T-cell (primary cell): ENCODE data around the gene FSTL4. TPM values are rescaled to one million over a fixed set of nuclear protein-coding genes. Genes with fewer than 3 reads are reported as not detected.

Source experiments
- ATAC-seq, 4 experiments: fragments of 200-7000 bp in 3 of 4; fragments of 150-1000 bp in 1 of 4; cut with Tn5 transposase; replicated peaks in 1 of 4; 1 replicate in 3 of 4; 2 replicates in 1 of 4; pipeline ENCODE4 v1.10.0; 2021; ENCODE audit warnings: moderate library complexity in 3 of 4, mild to moderate bottlenecking in 2 of 4, moderate number of reproducible peaks in 1 of 4
- CTCF ChIA-PET, 2 donors: fragments of 300-600 bp; sonication (Branson Sonifier 250); formaldehyde crosslinking; loops; one replicate each; lab custom pipeline; 2022; ENCODE audit warnings: antibody characterized with exemption in 2 of 2; lab: Charles Lee
- POLR2A ChIA-PET, 2 donors: fragments of 300-600 bp; sonication (Branson Sonifier 250); formaldehyde crosslinking; loops; one replicate each; lab custom pipeline; 2022; ENCODE audit warnings: antibody characterized with exemption in 2 of 2; lab: Charles Lee
- DNase-seq, 35 experiments: peaks; one replicate each; pipeline versions ENCODE4 v3.0.0 to v3.0.0-alpha.2; 2013 to 2023
- H3K27ac ChIP-seq: one replicate; pipeline ENCODE4 v1.5.1; 2013; ENCODE audit warnings: low read length
- H3K27me3 ChIP-seq, 2 experiments: replicated peaks in 1 of 2; 1 replicate in 1 of 2; 2 replicates in 1 of 2; pipeline versions ENCODE4 v1.6.1 to v1.7.0; 2013; ENCODE audit warnings: low read length in 1 of 2, mixed read lengths in 1 of 2; ENCODE audit not compliant: control insufficient read depth in 2 of 2, insufficient read depth in 2 of 2; ENCODE audit errors: extremely low read depth in 1 of 2
- H3K36me3 ChIP-seq, 2 donors: 1 replicate in 1 of 2; 2 replicates in 1 of 2; pipeline versions ENCODE4 v1.6.1 to v1.7.0; 2013; ENCODE audit warnings: low read length in 1 of 2; ENCODE audit not compliant: control insufficient read depth in 2 of 2, insufficient read depth in 1 of 2; ENCODE audit errors: extremely low read depth in 1 of 2
- H3K4me1 ChIP-seq, 2 experiments: 1 replicate in 1 of 2; 2 replicates in 1 of 2; pipeline versions ENCODE4 v1.6.1 to v1.7.0; 2013; ENCODE audit warnings: low read length in 2 of 2, mixed read lengths in 1 of 2; ENCODE audit not compliant: insufficient read depth in 2 of 2, control insufficient read depth in 1 of 2; ENCODE audit errors: extremely low read depth in 1 of 2
- H3K4me3 ChIP-seq, 2 donors: 1 replicate in 1 of 2; 2 replicates in 1 of 2; pipeline versions ENCODE4 v1.5.1 to v1.7.0; 2013; ENCODE audit warnings: mild to moderate bottlenecking in 2 of 2, low read length in 1 of 2, moderate library complexity in 1 of 2; ENCODE audit not compliant: control insufficient read depth in 1 of 2; ENCODE audit errors: extremely low read depth in 1 of 2
- H3K9me3 ChIP-seq: 2 replicates; pipeline ENCODE4 v1.7.0; 2013
- H3K27ac Mint-ChIP-seq, 2 donors: one replicate each; pipeline ENCODE4 v1.8.0; 2020 to 2021; ENCODE audit warnings: mild to moderate bottlenecking in 2 of 2, mixed read lengths in 2 of 2
- H3K27me3 Mint-ChIP-seq, 2 donors: one replicate each; pipeline ENCODE4 v1.8.0; 2021 to 2022; ENCODE audit warnings: mixed read lengths in 2 of 2
- H3K36me3 Mint-ChIP-seq: one replicate; pipeline ENCODE4 v1.8.0; 2021; ENCODE audit warnings: mixed read lengths
- H3K4me1 Mint-ChIP-seq, 3 donors: one replicate each; pipeline ENCODE4 v1.8.0; 2020 to 2022; ENCODE audit warnings: mixed read lengths in 3 of 3, mild to moderate bottlenecking in 1 of 3
- H3K4me3 Mint-ChIP-seq, 3 donors: one replicate each; pipeline ENCODE4 v1.8.0; 2020 to 2022; ENCODE audit warnings: mild to moderate bottlenecking in 3 of 3, mixed read lengths in 3 of 3, moderate library complexity in 3 of 3
- H3K9me3 Mint-ChIP-seq, 3 donors: one replicate each; pipeline ENCODE4 v1.8.0; 2020 to 2022; ENCODE audit warnings: mixed read lengths in 3 of 3
- WGBS: methylation state at CpG from one replicate; pipeline ENCODE4 v1.1.5; 2013; ENCODE audit warnings: missing lambda C conversion rate; ENCODE audit not compliant: insufficient coverage; 5-methylcytosine and 5-hydroxymethylcytosine counted together
- total RNA-seq, 35 experiments: library from RNA in 6 of 35; stranded (reverse) in 6 of 35; fragments of 120-200 nt in 1 of 35; gene quantifications; one replicate each; pipeline versions ENCODE4 v1.2.1 to v1.2.4 and lab custom pipeline; 2013 to 2026

The FSTL4 gene
- total RNA-seq, 5 donors from 2014 or later (not counting 1 experiment from before 2014, with no cell fraction given) = 1.6 TPM; not detected in 3

- H3K4me1 Mint-ChIP-seq = peaks cover 4 to 31% (median 8%) of the 10 kb centered on the region in 3 donors
- Histone ChIP-seq H3K4me1 (peaks cover 13 to 32% of the 10 kb centered on the region in 2 experiments), H3K36me3 (no peaks in the 10 kb centered on the region), H3K4me3 (no peak overlapping the region), H3K27ac (no peak overlapping the region), H3K27me3 (peaks cover 3 to 4% of the 10 kb centered on the region in 2 experiments), H3K9me3 (no peaks in the 10 kb centered on the region)
- POLR2A ChIA-PET = no interaction called here
- H3K27me3 Mint-ChIP-seq = peaks cover 5 to 7% of the 10 kb centered on the region in 2 donors
- WGBS = 100% methylated on average over 2 of the region's 2 CpGs
- H3K36me3 Mint-ChIP-seq = no peaks in the 10 kb centered on the region
- DNase-seq (no peak), ATAC-seq (no peak)
- CTCF ChIA-PET = no interaction called here
- H3K9me3 Mint-ChIP-seq = no peaks in the 10 kb centered on the region
- peak overlapping the region in 1 of 2 donors; percentile 33 for H3K27ac Mint-ChIP-seq
- H3K4me3 Mint-ChIP-seq = no peak overlapping the region
These were observed 143.1 kb downstream of the FSTL4 start for GRCh38 chr5:133469252-133469651.

DNA sequence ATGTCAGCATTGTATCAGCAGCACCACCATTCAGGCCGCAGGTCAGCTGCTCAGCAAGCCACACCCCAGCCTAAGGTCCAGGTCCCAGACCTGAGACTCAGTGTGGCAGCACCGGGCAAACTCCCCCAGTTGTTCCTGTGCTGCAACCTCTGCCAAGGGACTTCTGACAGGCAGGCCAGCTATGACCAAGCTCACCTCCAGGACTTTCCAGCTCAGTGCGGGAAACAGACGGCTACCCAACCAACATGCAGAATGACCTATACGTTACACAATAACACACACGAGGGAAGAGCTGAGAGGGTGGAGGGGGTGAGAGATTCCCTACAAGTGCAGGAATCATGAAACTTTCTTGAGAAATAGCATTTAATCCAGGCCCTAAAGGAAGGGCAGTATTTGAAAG, 143.7 kb downstream of the FSTL4 start:
- Mint-ChIP-seq H3K4me3 (no peak overlapping the region), H3K36me3 (no peaks in the 10 kb centered on the region), H3K4me1 (peaks cover 4 to 28% (median 8%) of the 10 kb centered on the region in 3 donors), H3K27ac (peak overlapping the region; percentile 33 to 42), H3K9me3 (no peaks in the 10 kb centered on the region), H3K27me3 (peaks cover 3 to 4% of the 10 kb centered on the region in 2 donors)
- no peaks in the 10 kb centered on the region for H3K9me3 ChIP-seq
- H3K27ac ChIP-seq = peak overlapping the region; percentile 80
- no peak for ATAC-seq
- ChIA-PET POLR2A (no interaction called here), CTCF (no interaction called here)
- DNase-seq = no peak
- H3K27me3 ChIP-seq = peaks cover 0 to 3% of the 10 kb centered on the region in 2 experiments
- H3K4me3 ChIP-seq = no peak overlapping the region
- peaks cover 13 to 32% of the 10 kb centered on the region in 2 experiments for H3K4me1 ChIP-seq
- no peaks in the 10 kb centered on the region for H3K36me3 ChIP-seq
- 82% methylated on average over 2 of the region's 6 CpGs for WGBS

GRCh38 chr5:133467826-133468463, 144.4 kb downstream of the FSTL4 start:
- no peaks in the 10 kb centered on the region for H3K36me3 Mint-ChIP-seq
- H3K4me1 Mint-ChIP-seq = peaks cover 4 to 28% (median 8%) of the 10 kb centered on the region in 3 donors
- DNase-seq (no peak), ATAC-seq (no peak)
- H3K9me3 ChIP-seq = no peaks in the 10 kb centered on the region
- peak overlapping the region; percentile 29 to 42 for H3K27ac Mint-ChIP-seq
- no peaks in the 10 kb centered on the region for H3K36me3 ChIP-seq
- peaks cover 0 to 1% of the 10 kb centered on the region in 2 donors for H3K27me3 Mint-ChIP-seq
- H3K4me1 ChIP-seq = peaks cover 13 to 32% of the 10 kb centered on the region in 2 experiments
- CTCF ChIA-PET = no interaction called here
- WGBS = 100% methylated on average over 1 of the region's 4 CpGs
- POLR2A ChIA-PET = no interaction called here
- H3K27me3 ChIP-seq = peaks cover 0 to 2% of the 10 kb centered on the region in 2 experiments
- no peak overlapping the region for H3K4me3 Mint-ChIP-seq
- H3K9me3 Mint-ChIP-seq = no peaks in the 10 kb centered on the region
- H3K4me3 ChIP-seq = no peak overlapping the region
- H3K27ac ChIP-seq = peak overlapping the region; percentile 80

GRCh38 chr5:133467335-133467779, 145.0 kb downstream of the FSTL4 start:
- no peak overlapping the region for H3K4me3 Mint-ChIP-seq
- peaks cover 0 to 1% of the 10 kb centered on the region in 2 donors for H3K27me3 Mint-ChIP-seq
- H3K27ac Mint-ChIP-seq = no peak overlapping the region
- WGBS = 28% methylated on average over 5 of the region's 7 CpGs
- no peak overlapping the region for H3K4me3 ChIP-seq
- H3K36me3 ChIP-seq = no peaks in the 10 kb centered on the region
- H3K9me3 Mint-ChIP-seq = no peaks in the 10 kb centered on the region
- peak overlapping the region; percentile 80 for H3K27ac ChIP-seq
- ChIA-PET POLR2A (no interaction called here), CTCF (no interaction called here)
- peaks cover 13 to 32% of the 10 kb centered on the region in 2 experiments for H3K4me1 ChIP-seq
- H3K9me3 ChIP-seq = no peaks in the 10 kb centered on the region
- peaks cover 0 to 2% of the 10 kb centered on the region in 2 experiments for H3K27me3 ChIP-seq
- no peaks in the 10 kb centered on the region for H3K36me3 Mint-ChIP-seq
- H3K4me1 Mint-ChIP-seq = peaks cover 4 to 28% (median 8%) of the 10 kb centered on the region in 3 donors
- ATAC-seq (peak; percentile 60 to 87 (median 72)), DNase-seq (peak in 25 of 35 experiments; percentile 4 to 49 (median 18))

DNA sequence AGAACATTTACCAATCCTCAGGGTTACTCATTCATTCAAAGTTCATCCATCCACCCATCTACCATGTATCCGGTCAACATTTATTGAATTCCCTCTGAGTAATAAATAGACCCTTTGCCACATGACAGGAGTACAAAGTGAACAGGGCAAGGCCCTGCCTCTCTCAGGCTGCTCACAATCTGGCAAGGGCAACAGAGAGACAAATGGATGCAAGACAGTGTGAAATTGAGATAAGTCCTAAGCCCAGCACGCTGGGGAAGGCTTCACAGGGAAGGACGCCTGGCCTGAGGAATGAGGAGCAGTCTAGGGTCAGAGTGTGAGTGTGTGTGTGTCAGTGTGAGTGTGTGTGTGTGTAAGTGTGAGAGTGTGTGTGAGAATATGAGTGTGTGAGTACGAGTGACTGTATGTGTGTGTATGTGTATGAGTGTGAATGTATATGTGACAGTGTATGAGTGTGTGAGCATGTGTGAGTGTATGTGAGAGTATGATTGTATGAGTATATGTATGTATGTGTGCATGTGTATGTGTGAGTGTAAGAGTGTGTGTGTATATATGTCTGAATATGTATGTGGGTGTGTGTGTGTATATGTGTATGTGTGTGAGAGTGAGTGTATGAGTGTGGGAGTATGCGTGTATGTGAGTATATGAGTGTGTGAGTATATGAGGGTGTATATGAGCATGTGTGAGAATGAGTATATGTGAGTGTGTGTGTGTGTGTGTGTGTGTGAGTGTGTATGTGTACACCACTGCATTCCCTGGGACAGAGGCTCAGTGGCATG, 145.6 kb downstream of the FSTL4 start:
- Mint-ChIP-seq H3K27me3 (peaks cover 0 to 1% of the 10 kb centered on the region in 2 donors), H3K27ac (no peak overlapping the region), H3K4me3 (no peak overlapping the region), H3K4me1 (peaks cover 4 to 28% (median 8%) of the 10 kb centered on the region in 3 donors), H3K36me3 (no peaks in the 10 kb centered on the region), H3K9me3 (no peaks in the 10 kb centered on the region)
- no peak for DNase-seq
- Histone ChIP-seq H3K9me3 (no peaks in the 10 kb centered on the region), H3K36me3 (no peaks in the 10 kb centered on the region), H3K4me1 (peaks cover 13 to 32% of the 10 kb centered on the region in 2 experiments), H3K27ac (peak overlapping the region; percentile 20), H3K27me3 (peaks cover 0 to 1% of the 10 kb centered on the region in 2 experiments), H3K4me3 (no peak overlapping the region)
- 95% methylated on average over 4 of the region's 5 CpGs for WGBS
- ATAC-seq = peak in 1 of 4 experiments; percentile 8
- POLR2A ChIA-PET = no interaction called here
- CTCF ChIA-PET = no interaction called here

DNA sequence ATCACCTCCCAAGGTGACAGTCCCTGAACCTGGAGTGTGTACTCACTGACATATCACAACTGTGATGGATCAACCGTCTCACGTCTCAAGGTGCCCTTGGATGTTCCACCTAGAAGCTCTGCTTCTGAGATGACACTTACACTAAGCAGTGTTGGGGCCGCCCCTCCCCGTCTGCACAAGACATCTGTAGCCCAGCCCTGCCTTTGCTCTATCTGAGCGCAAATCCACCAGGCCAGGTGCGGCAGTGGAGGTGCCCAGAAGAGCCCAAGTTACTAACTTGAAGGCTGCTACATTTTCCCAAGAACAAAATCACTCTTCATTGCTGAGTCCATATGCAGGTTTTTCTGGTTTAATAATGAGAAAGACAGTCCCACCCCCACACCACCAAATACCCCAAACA, 148.3 kb downstream of the FSTL4 start:
- POLR2A ChIA-PET = no interaction called here
- H3K36me3 ChIP-seq = no peaks in the 10 kb centered on the region
- DNase-seq (no peak), ATAC-seq (no peak)
- Mint-ChIP-seq H3K36me3 (no peaks in the 10 kb centered on the region), H3K27me3 (no peaks in the 10 kb centered on the region), H3K9me3 (no peaks in the 10 kb centered on the region), H3K4me1 (peaks cover 8 to 22% (median 8%) of the 10 kb centered on the region in 3 donors), H3K4me3 (no peak overlapping the region), H3K27ac (no peak overlapping the region)
- CTCF ChIA-PET = no interaction called here
- no peaks in the 10 kb centered on the region for H3K27me3 ChIP-seq
- WGBS = 77% methylated on average over 6 of the region's 6 CpGs
- peaks cover 13 to 32% of the 10 kb centered on the region in 2 experiments for H3K4me1 ChIP-seq
- no peak overlapping the region for H3K4me3 ChIP-seq
- H3K27ac ChIP-seq = no peak overlapping the region
- no peaks in the 10 kb centered on the region for H3K9me3 ChIP-seq
